ENCODE data around the gene RSU1. TPM values are rescaled to one million over a fixed set of nuclear protein-coding genes. Genes with fewer than 3 reads are reported as not detected.
A peak's percentile ranks its signal among the peaks of the same experiment; 100 is the strongest.

The RSU1 gene
- total RNA-seq, 1 donor from 2014 or later: 33.0 TPM

DNA sequence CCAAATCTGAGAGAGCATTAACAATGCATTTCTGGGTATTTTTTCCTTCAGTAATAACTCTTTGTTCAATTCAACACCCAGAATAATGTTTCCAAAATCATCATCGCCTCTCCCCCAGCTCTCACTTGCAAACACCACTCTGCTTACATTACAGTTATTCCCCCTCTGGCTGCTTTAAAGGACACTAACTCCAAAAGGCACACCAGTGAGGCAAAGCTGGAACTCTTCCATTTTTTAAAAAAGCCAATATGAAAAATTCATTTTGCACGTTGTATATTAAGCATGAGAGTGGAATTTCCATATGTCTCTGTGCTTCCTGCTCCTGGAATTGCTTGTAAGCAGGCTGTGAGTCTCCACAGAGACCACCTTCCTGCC is 204.3 kb downstream of the RSU1 start:
- DNase-seq (ENCODE audit: low spot score in 2 of 2) (no peak), FAIRE-seq (no peak)

DNA sequence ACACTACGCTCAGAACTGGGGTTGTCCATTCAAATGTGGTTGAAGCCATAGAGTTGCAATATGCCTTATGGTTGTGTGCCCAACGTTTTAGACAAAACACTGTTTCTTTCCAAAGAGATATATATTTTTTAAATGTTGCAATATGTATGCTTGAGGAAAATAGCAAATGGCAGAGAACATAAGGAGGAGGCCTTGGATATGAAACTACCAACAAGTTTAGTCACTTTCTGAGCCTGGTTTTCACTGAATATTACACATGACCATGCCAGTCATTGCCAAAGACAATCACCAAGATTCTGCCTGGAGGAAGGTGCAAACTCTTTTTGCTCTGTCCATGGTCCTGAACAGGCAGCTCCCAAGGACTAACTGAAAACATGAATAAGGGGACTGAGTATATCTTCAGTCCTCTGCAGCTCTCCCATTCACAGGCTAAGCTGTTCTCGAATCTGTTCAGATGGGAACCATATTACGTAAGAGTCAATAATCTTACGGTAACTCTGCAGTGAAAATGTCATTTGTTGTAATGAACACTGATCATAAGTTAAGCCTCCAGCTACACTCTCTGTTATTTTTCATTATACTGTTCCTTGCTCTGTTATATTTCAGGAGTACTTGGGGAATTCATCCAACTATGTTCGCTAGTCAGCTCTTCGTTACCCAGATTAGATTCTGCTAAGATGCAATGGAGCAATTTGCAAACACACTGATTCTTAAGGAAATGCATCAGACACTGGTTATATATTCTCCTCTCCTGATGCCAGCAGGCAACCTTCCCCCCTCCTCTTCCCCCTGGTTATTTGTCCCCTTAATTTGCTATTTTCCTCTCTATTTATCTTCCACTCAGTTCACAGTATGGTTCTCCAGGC is 204.9 kb downstream of the RSU1 start:
- DNase-seq (ENCODE audit: low spot score in 2 of 2): no peak
- no peak for FAIRE-seq

DNA sequence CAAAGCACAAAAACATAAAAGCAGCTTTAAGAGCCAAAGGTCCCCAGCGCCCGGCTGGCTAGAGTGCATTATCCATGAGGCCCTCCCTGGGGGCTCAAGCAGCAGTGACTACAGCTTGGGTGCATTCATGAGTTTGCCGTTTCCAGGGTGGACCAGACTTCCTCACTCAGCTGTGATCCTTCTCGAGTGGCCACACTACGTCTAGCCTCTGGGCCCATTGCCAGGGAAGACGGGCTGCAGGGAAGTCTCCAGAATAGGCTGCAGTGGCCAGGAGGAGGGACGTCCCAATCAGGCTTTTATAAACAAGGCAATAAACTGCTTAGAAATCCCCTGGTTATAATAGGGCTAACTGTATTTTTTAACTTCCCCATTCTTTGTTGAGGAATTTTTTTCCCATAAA is 206.2 kb downstream of the RSU1 start:
- no peak for FAIRE-seq
- DNase-seq (ENCODE audit: low spot score in 2 of 2): no peak

DNA sequence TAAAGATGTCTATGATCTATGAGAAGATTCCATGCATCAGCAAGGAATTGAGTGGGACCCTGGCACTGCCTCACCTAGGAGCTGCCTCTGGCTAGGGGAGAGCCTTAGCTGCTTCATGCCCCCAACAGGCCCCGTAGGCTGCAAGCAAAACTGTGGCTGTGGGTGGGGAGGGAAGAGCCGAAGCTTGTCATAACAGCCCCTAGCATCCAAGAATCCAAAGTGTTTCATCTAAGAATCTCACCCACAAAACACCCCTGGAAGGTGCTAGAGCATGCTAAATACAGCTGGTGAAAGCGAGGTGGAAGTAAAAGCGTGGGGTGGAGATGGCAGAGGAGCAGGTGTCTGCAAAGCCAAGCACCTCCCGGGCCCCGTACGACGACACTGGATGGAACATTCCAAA is 208.0 kb downstream of the RSU1 start:
- DNase-seq (ENCODE audit: low spot score in 2 of 2) (no peak), FAIRE-seq (no peak)

DNA sequence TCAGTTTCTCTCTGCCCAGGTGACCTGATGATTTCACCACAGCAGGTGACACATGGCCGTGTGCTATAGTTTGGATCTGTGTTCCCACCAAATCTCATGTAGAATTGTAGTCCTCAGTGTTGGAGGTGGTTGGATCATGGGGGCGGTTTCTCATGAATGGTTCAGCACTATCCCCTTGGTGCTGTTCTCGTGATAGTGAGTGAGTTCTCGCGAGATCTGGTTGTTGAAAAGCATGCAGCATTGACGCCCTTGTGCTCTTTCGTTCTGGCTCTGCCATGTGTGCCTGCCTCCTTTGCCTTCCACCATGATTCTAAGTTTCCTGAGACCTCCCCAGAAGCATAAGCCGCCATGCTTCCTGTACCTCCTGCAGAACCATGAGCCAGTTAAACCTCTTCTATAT is 210.3 kb downstream of the RSU1 start:
- no peak for DNase-seq (ENCODE audit: low spot score in 2 of 2)
- no peak for FAIRE-seq

DNA sequence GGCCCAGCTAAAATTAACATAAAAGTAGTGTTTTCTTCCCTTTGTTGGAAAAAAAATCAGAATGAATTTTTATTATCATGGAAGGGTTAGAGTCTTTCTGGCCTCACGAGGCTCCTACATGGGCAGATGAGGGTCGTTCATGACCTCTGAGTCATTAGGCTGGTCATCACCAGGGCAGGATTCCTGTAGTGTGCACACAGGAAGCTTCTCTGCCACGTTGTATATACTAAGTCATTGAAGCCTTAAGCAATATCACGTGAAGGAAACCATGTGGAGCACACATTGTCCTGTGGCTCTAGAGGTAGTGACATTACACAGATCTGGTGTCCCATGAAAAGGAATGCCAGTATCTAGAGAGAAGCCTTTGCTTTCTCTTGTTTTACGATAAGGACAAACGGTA is 210.8 kb downstream of the RSU1 start:
- FAIRE-seq (no peak), DNase-seq (ENCODE audit: low spot score in 2 of 2) (no peak)

DNA sequence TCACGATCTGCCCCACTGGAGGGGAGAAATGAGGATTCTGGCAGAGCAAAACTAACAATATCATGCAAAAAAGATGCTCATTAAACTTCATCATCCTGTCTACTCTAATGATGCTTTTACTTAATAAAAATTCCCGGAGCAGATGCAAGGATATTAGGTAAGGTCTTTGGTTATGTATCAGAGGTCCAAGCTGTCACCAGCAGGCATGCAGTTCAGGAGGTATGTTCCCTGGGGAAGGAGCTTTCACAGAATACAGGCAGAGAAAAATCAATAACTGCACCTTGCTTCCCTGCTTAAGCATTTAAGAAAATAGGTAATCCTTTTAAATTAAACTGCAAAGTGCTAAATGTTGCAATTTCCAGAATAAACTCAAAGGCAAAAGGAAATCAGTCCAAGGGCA is 213.9 kb downstream of the RSU1 start:
- FAIRE-seq: no peak
- no peak for DNase-seq (ENCODE audit: low spot score in 2 of 2)

DNA sequence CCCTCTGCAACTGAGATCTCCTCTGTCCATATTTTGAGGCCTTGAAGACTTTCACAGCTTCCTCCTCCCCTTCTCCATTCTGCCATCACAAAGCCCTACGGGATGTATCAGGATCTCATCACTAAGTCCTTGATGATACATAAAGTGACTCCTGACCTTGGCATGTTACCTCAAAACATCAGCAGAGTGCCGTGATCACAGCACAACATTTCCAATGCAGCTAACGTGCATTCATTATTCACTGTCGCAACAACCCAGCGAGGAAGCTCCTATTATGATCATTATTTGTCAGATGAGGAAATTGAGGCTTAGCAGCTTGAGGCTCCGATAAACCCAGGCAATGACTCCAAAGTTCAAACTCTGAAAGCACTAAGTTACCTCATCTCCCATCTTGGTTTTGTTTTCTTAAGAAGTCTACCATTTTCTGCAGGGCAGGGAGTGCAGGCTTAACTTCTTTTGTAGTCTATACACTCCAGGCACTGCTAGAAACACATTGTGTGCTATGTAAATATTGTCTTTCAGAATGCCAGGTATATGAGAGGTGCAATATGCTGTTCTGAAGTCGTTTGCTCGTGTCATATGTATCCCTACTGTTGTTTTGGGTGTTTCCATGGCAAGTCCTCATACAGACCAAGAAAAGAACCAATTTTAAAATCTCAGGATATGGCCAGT is 215.0 kb downstream of the RSU1 start:
- FAIRE-seq: no peak
- no peak for DNase-seq (ENCODE audit: low spot score in 2 of 2)

DNA sequence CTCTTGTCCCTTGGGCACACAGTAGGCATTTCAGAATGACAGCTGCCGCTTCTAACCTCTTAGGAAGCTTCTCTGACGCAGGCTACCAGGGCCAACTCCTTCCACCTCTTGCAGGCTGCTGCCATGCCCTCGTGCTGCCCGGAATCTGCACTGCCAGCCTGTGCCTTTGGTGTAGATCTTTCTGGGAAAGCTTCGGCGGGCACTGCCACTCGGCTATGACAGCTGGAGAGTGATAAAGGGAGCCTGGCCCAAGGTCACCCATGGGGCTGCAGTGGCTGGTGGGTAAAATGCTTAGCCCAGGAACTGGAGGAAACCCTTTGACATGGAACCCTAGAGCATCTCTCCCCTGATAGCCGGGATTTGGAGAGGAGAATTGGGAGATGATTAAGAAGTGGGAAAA is 217.6 kb downstream of the RSU1 start:
- DNase-seq (ENCODE audit: low spot score in 2 of 2): no peak
- no peak for FAIRE-seq

DNA sequence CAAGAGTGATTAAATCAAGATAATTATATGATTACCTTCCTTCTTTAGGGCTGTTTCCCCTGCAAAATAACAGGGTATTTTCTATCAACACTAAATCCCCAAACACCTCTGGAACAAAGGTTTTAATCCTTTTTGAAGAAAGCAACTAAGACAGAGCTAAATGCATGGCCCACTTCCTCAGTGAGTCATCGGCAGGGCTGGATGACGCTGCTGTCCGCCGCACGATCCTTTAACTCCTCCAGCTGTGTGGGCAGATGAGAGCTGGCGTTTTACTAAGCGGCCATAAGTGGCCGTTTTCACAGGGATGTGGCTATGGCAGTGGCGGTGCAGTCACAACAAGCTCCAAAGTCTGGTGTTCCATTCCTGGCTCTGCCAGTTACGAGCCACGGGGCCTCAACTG is 219.6 kb downstream of the RSU1 start:
- FAIRE-seq: no peak

DNA sequence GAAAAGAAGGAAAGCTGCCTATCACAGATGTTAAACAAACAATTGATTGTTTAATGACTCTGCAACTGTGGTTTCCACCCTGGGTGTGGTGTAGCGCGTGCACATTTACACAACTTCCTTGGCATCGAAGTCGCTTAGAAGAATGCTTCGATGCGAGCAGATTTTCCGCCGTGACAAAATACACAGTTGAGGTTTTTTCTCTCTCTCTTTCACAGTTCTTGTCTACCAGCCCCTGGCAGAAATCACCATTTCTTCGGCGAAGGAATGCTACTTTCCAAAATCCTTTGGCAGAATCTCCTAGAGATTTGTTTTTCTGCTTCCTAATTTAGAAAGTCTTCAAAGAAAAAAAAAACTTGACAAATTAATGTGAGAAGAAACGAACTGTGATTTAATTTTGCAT is 224.8 kb downstream of the RSU1 start:
- DNase-seq (ENCODE audit: low spot score in 2 of 2): no peak
- no peak for FAIRE-seq

More for the DNA sequence above, 219.6 kb downstream of the RSU1 start:
- peak in 1 of 2 donors; percentile 24 for DNase-seq (ENCODE audit: low spot score in 2 of 2)

DNA sequence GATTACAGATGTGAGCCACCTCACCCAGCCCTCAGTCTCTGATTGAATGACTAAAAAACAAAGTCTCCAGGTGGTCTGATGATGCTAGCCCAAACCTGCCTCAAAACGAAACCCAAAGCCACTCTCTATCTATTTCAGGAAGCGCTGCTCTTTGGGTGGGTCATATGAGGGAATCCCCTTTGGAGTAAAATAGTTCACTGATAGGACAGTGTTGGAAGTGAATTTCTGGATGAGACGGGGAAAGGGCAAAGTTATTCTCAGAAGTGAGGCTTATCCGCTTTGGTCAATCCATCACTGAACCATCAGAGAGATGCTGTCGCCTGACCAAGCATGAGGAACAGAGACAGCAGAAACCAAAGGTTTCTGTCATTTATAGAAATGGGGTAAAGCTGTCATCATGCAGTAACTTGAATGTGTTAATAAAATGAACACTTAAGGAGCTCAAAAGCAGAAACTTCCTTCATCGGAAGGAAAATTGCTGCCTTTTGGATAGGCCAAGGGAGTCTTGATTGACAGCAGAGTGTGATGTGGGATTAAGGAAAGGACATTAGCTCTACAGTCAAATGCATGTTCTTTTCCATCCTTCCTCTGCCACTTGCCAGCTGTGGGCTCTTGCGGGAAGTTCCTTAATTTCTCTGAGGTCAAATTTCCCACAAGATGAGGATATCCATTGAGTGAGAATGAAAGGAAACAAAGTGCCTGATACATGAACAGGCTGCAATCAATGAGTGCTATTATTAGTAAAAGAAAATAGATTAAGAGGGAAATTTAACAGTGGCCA is 230.7 kb downstream of the RSU1 start:
- DNase-seq (ENCODE audit: low spot score in 2 of 2): no peak

DNA sequence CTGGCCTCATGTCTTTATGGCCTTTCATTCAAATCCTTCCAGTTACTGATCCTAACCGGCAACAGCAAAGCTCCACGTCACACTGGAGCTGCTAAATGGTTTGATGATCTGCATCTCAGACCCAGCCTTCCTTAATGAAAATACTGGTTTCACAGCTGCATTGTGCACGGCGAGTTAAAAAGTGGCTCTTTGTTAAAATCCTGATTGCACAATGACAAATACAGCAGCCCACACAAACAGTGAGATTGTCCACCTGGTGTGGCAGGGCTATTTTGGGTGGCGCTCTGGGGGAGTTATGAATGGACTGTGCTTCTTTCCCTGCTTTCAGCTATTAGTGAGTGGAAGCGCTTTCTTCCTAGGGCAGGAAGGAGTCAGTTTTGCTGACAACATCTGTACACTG is 232.1 kb downstream of the RSU1 start:
- DNase-seq (ENCODE audit: low spot score in 2 of 2): no peak
- FAIRE-seq: no peak

More for the DNA sequence above, 230.7 kb downstream of the RSU1 start:
- no peak for FAIRE-seq

DNA sequence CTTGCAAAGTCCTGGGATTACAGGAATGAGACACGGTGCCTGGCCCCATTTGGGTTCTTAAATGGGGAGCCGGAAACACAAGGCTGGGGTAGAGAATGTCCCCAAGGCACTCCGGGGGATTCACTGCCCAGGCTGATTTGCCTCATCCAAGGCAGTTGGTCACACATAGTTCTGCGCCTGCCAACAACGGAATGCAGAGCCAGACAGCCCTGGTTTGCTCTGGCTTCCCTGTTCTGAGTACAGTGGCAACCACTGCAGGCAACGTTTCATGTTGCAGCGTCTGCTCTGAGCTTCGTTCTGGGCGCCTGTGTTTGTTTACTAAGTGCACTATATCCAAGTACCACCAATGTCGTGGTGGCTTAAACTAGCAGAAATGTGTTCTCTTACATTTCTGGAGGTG is 233.8 kb downstream of the RSU1 start:
- FAIRE-seq (no peak), DNase-seq (ENCODE audit: low spot score in 2 of 2) (no peak)

DNA sequence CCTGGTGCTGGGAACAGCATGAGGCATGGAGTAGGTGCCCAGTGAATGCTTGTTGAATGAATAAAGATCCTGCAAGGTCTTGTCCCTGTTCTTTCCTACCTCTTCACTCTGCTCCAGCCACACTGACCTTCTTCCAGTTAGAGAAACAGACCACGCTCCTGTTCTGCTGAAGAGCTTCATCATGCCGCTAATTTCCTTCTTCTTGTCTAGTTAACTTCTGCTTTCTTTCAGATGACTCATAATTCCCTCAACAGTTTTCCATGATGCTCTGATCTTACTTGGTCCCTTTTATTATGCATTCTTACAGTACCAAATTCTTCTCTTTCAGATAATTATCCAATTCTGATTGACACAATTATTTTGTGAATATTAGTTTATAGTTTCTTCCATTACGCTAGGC is 236.0 kb downstream of the RSU1 start:
- DNase-seq (ENCODE audit: low spot score in 2 of 2): no peak
- no peak for FAIRE-seq

DNA sequence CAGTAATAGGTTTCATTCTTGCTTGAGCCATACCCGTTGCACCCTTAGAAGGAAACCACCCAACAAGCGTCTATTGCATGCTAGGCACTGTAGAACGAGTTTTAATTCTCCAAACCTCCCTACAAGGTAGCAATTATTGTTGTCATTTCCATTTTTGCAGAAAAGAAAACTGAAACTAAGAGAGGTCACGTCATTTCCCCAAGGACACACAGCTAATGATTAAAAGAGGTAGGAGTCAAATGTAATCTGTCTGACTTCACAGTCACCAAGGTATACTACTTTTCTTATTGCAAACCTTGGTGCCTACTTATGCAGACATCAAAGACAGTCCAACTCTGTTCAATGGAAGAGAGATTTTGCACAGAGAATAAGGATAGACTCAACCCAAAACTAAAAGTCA is 246.5 kb downstream of the RSU1 start:
- FAIRE-seq (no peak), DNase-seq (ENCODE audit: low spot score in 2 of 2) (no peak)

DNA sequence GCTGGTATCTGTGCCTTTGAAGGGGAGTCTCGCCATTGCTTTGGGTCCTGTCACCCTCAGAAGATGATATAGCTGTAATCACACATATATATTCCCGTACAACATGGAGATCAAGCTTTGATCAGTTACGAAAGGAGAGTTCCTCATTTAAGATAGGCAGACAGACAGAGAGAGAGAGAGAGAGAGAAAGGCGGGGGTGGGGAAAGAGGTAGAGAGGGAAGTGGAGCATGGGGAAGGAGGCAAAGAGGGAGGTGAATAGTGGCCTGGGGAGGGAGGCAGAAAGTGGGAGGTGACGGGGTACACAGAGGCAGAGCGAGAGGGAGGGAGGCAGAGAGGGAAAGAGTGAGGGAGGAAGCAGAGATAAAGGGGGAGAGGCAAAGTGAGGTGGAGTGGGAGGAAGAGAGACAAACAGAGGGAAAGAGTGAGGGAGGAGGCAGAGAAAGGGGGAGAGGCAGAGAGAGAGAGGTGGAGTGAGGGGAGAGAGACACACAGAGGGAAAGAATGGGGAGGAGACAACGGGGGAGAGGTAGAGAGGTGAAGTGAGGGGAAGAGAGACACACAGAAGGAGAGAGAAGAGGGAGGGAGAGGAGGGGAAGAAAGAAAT is 250.9 kb downstream of the RSU1 start:
- no peak for FAIRE-seq
- no peak for DNase-seq (ENCODE audit: low spot score in 2 of 2)

DNA sequence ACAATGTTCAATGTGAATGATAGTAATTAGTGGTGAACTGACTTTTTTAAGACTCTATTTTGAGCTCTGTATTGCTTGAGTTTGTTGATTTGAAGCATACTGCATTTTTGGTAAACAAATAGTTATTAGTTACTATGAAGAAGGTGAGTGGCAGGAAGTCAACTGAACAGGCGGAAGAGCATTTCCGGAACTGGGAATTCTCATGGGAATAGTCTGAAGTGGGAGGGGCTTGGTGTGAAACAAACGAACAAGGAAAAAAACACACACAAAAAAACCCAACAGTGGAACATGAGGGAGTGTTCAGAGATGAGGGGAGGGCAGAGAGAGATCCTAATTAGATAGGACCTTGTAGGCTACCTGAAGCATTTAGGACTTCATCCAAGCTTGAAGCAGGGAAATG is 251.6 kb downstream of the RSU1 start:
- no peak for DNase-seq (ENCODE audit: low spot score in 2 of 2)
- no peak for FAIRE-seq

DNA sequence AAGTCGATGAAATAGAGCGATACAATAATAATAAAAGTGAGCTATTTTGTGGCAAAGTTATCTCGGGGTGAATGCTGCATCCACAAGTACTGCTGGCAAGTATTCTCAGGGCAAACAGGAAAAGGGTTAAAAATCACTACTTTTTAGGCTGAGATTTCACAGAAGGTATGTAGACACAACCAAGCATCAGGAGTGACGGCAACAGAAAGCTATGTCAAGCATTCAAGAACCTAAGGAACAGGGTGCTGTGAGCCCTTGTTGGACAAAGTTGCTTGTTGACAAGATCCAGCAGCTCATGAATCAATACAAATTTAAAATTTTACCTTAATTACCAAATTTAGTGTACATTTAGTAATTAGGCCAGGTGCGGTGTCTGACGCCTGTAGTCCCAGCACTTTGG is 254.3 kb downstream of the RSU1 start:
- no peak for FAIRE-seq
- DNase-seq (ENCODE audit: low spot score in 2 of 2): no peak

DNA sequence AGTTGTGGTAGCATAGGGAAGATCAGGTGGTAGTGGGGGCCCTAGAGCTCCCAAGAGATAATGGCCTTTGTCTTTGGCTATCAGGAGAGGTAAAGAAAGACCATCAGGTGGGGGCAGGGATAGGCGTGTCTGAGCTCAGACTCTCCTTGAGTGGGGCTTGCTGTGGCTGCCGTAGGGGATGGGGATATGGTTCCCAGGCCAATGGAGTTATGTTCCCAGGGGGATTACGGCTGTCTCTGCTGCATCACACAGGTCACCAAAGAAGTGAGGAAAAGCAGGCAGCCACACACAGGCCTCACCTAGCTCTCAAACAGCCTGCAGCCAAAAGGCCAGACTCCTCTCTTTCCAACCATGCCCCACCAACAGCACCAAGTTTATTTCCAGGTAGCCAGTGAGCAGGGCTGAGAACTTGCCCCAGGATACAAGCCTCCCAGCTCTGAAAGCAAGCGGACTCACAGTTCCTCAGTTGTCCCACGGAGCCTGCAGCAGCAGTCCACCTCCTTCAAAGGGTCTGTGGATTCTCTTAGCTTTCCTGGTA is 257.9 kb downstream of the RSU1 start:
- DNase-seq (ENCODE audit: low spot score in 2 of 2) (no peak), FAIRE-seq (no peak)

DNA sequence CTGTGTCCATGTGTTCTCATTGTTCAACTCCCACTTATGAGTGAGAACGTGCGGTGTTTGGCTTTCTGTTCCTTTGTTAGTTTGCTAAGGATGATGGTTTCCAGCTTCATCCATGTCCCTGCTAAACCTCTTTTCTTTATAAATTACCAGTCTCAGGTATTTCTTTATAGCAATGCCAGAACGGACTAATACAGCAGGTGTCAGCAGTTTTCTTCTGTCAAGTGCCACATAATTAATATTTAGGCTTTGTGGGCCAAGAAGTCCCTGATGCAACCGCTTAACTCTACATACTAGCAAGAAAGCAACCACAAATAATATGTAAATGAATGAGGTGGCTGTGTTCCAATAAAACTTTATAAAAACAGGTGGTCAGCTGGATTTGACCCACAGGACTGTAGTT is 269.3 kb downstream of the RSU1 start:
- DNase-seq (ENCODE audit: low spot score in 2 of 2): no peak
- FAIRE-seq: no peak
